ENCODE data around the gene ZDHHC1.

ZDHHC1 gene

DNA sequence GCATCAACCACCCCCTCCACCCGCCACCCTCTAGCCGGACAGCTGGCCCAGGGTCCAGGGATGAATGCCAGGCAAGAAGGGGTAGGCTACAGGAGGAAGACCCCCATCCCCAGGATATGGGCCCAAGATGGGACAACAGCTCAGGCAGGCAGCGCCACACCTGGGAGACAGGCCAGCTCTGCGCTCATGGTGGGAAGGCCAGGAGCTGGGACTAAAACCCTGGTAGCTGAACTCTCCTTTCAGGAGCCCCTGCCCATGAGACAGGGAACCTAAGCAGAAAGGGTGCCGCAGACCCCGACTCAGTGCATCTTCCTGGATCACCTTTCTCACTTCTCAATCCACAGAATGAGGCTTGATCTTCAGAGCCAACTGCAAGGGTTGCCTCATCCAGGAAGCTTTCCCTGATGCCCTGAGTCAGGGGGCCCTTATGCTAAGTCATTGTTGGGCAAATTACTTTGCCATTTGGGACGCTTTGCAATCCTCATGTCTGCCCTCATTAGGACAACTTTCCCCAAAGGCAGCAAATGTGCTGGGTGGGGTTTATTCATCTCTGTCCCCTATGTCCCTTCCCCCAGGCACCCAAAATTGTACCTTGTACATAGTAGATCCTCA, 9.0 kb downstream of the ZDHHC1 start:
- H3K4me3 ChIP-seq (ENCODE audit: low read depth, low read length), result no peak overlapping the region
- no peak overlapping the region for H3K23ac ChIP-seq (ENCODE audit: low read length)
- no peak for DNase-seq
- H2BK5ac ChIP-seq (ENCODE audit: low read depth, low read length, poor library complexity), result no peak overlapping the region
- no peak overlapping the region for H2AFZ ChIP-seq (ENCODE audit: insufficient read depth, low read length, poor library complexity)
- H3K79me1 ChIP-seq (ENCODE audit: low read length), result peaks cover 28% of the 10 kb centered on the region
- H3K9ac ChIP-seq (ENCODE audit: low read length), result no peak overlapping the region
- no CpG with 5 or more reads among the region's 7 CpGs for WGBS (ENCODE audit: extremely low coverage, insufficient coverage, insufficient read length)
- H4K12ac ChIP-seq (ENCODE audit: low read depth, low read length), result no peak overlapping the region
- no peaks in the 10 kb centered on the region for H3K27me3 ChIP-seq (ENCODE audit: insufficient read depth, low read length)
- no peak overlapping the region for H3K18ac ChIP-seq (ENCODE audit: low read length)
- peak overlapping the region; percentile 19 for H4K91ac ChIP-seq (ENCODE audit: low read depth, low read length)
- no peak overlapping the region for H3K4me2 ChIP-seq (ENCODE audit: low read length)
- H2BK12ac ChIP-seq (ENCODE audit: low read length), result peak overlapping the region; percentile 15
- peaks cover 3% of the 10 kb centered on the region for H3K79me2 ChIP-seq (ENCODE audit: control insufficient read depth, insufficient read depth, low read length, poor library complexity)
- no peaks in the 10 kb centered on the region for H3K36me3 ChIP-seq (ENCODE audit: control insufficient read depth in 1 of 2, insufficient read depth in 2 of 2, low read length in 2 of 2)
- H4K8ac ChIP-seq (ENCODE audit: low read depth, low read length), result no peak overlapping the region
- peak overlapping the region; percentile 18 for H2BK120ac ChIP-seq (ENCODE audit: insufficient read depth, low read length, poor library complexity)
- H3K4ac ChIP-seq (ENCODE audit: low read depth, low read length), result no peak overlapping the region
- peak overlapping the region; percentile 83 for H2AK5ac ChIP-seq (ENCODE audit: low read length)
- H3K27ac ChIP-seq (ENCODE audit: low read depth, low read length), result no peak overlapping the region
- no peaks in the 10 kb centered on the region for H3K9me3 ChIP-seq (ENCODE audit: insufficient read depth, low read depth, low read length)
- peaks cover 21 to 23% of the 10 kb centered on the region in 2 experiments for H3K4me1 ChIP-seq (ENCODE audit: control insufficient read depth in 1 of 2, insufficient read depth in 2 of 2, low read length in 2 of 2)
- H3K14ac ChIP-seq (ENCODE audit: low read length), result no peak overlapping the region

DNA sequence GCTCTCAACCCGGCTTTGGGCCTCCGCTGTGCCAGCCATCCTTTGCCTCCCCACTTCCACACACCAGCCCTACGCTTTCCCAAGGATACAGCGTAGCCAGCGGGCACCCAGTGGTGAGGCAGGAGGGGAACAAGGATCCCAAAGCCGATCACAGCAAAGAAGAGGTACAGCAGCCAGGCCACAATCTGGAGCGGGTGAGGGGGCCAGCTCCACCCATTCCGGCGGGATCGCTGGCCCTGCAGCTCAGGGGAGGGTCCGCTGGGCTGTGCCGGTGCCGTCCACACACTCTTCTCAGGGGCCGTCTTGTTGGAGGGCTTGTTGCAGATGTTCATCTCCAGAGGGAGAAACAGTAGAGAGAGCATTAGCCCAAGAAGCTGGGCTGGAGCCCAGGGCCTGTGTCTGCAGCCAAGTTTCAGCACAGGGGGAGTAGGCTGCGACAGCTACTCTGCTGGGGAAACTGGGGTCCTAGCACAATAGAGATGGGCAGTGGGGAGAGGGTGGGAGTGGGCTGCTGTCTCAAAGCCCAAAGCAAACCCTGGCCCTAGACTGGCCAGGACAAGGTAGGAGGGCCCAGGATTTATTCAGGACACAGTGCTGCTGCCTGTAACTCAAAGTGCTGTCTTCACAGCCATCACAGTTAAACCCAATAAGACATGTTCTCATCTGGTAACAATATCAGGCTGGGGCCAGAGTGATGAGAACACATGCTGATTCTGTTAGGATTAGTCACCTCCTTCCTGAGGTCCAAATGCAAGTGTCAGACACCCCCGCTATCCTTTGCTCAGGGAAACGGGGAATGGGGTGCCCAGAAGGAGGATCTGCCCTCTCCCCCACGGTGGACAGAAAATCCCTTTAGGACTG, 9.9 kb downstream of the ZDHHC1 start:
- Histone ChIP-seq H3K4me1 (ENCODE audit: control insufficient read depth in 1 of 2, insufficient read depth in 2 of 2, low read length in 2 of 2) (peaks cover 21 to 23% of the 10 kb centered on the region in 2 experiments), H3K23ac (ENCODE audit: low read length) (no peak overlapping the region), H2AFZ (ENCODE audit: insufficient read depth, low read length, poor library complexity) (no peak overlapping the region), H3K27ac (ENCODE audit: low read depth, low read length) (no peak overlapping the region), H3K27me3 (ENCODE audit: insufficient read depth, low read length) (no peaks in the 10 kb centered on the region), H4K8ac (ENCODE audit: low read depth, low read length) (peak overlapping the region; percentile 61), H2BK120ac (ENCODE audit: insufficient read depth, low read length, poor library complexity) (peak overlapping the region; percentile 33), H3K14ac (ENCODE audit: low read length) (peak overlapping the region; percentile 34), H3K4me2 (ENCODE audit: low read length) (no peak overlapping the region), H3K4me3 (ENCODE audit: low read depth, low read length) (no peak overlapping the region), H3K9me3 (ENCODE audit: insufficient read depth, low read depth, low read length) (no peaks in the 10 kb centered on the region), H3K9ac (ENCODE audit: low read length) (no peak overlapping the region), H2AK5ac (ENCODE audit: low read length) (peak overlapping the region; percentile 55), H3K79me1 (ENCODE audit: low read length) (peaks cover 28% of the 10 kb centered on the region), H2BK12ac (ENCODE audit: low read length) (peak overlapping the region; percentile 85), H3K18ac (ENCODE audit: low read length) (peak overlapping the region; percentile 3), H3K79me2 (ENCODE audit: control insufficient read depth, insufficient read depth, low read length, poor library complexity) (peaks cover 3% of the 10 kb centered on the region), H4K12ac (ENCODE audit: low read depth, low read length) (no peak overlapping the region), H2BK5ac (ENCODE audit: low read depth, low read length, poor library complexity) (peak overlapping the region; percentile 2), H4K91ac (ENCODE audit: low read depth, low read length) (peak overlapping the region; percentile 60), H3K36me3 (ENCODE audit: control insufficient read depth in 1 of 2, insufficient read depth in 2 of 2, low read length in 2 of 2) (no peaks in the 10 kb centered on the region), H3K4ac (ENCODE audit: low read depth, low read length) (peak overlapping the region; percentile 4)
- no peak for DNase-seq
- WGBS (ENCODE audit: extremely low coverage, insufficient coverage, insufficient read length), result no CpG with 5 or more reads among the region's 18 CpGs

DNA sequence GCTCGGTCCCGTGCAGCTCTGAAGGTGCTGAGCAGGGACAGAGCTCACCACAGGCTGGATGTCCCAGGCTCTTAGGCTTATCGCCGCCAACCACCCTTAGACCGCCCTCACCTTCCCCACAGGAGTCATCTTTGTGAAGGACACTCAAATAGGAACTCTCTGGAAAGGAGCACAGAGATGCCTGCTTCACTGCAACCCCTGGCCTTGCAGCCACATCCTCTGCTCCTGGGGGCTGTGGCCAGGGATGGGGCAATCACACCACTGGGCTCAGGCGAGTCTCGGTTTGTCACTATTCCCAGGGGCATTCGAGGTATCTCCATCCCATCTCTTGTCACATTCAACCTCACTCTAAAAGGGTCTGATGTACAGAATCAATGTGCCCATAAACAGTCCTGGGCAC, 10.9 kb downstream of the ZDHHC1 start:
- WGBS (ENCODE audit: extremely low coverage, insufficient coverage, insufficient read length), result no CpG with 5 or more reads among the region's 8 CpGs
- H3K36me3 ChIP-seq (ENCODE audit: control insufficient read depth in 1 of 2, insufficient read depth in 2 of 2, low read length in 2 of 2), result no peaks in the 10 kb centered on the region
- no peak overlapping the region for H4K12ac ChIP-seq (ENCODE audit: low read depth, low read length)
- no peaks in the 10 kb centered on the region for H3K9me3 ChIP-seq (ENCODE audit: insufficient read depth, low read depth, low read length)
- H2BK5ac ChIP-seq (ENCODE audit: low read depth, low read length, poor library complexity), result peak overlapping the region; percentile 44
- peak overlapping the region; percentile 75 for H3K14ac ChIP-seq (ENCODE audit: low read length)
- no peak overlapping the region for H2AK5ac ChIP-seq (ENCODE audit: low read length)
- H3K27me3 ChIP-seq (ENCODE audit: insufficient read depth, low read length), result no peaks in the 10 kb centered on the region
- peaks cover 21 to 23% of the 10 kb centered on the region in 2 experiments for H3K4me1 ChIP-seq (ENCODE audit: control insufficient read depth in 1 of 2, insufficient read depth in 2 of 2, low read length in 2 of 2)
- peak overlapping the region; percentile 61 for H2BK12ac ChIP-seq (ENCODE audit: low read length)
- H3K4me3 ChIP-seq (ENCODE audit: low read depth, low read length), result no peak overlapping the region
- no peak overlapping the region for H2AFZ ChIP-seq (ENCODE audit: insufficient read depth, low read length, poor library complexity)
- H4K91ac ChIP-seq (ENCODE audit: low read depth, low read length), result peak overlapping the region; percentile 86
- peak overlapping the region; percentile 37 for H3K4ac ChIP-seq (ENCODE audit: low read depth, low read length)
- peaks cover 28% of the 10 kb centered on the region for H3K79me1 ChIP-seq (ENCODE audit: low read length)
- DNase-seq, result no peak
- H3K18ac ChIP-seq (ENCODE audit: low read length), result no peak overlapping the region
- H3K27ac ChIP-seq (ENCODE audit: low read depth, low read length), result peak overlapping the region; percentile 70
- H3K4me2 ChIP-seq (ENCODE audit: low read length), result peak overlapping the region; percentile 17
- peak overlapping the region; percentile 59 for H4K8ac ChIP-seq (ENCODE audit: low read depth, low read length)
- peaks cover 3% of the 10 kb centered on the region for H3K79me2 ChIP-seq (ENCODE audit: control insufficient read depth, insufficient read depth, low read length, poor library complexity)
- H3K9ac ChIP-seq (ENCODE audit: low read length), result no peak overlapping the region
- H2BK120ac ChIP-seq (ENCODE audit: insufficient read depth, low read length, poor library complexity), result peak overlapping the region; percentile 65
- no peak overlapping the region for H3K23ac ChIP-seq (ENCODE audit: low read length)

DNA sequence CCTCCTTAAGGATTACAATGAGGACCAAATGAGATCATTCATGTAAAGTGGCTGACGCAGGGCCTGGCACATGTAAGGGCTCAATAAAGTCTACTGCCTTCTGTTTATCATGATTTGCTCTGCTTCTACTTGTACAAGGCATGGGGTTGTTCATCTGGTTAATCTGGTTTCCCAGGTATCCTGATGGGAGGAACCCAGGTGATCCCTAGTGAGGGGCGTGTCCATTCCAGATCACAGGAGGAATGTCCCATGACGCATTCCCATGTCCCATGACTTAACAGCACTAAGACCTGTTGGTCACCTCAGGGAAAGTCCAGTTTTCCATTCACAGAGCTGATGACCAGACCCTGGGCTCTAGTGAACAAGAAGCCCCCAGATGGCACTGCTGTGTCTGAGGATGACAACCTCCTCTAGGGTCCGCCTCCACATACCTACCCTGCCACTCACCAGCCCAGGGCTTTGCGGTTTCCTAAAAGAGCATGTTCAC, 11.5 kb downstream of the ZDHHC1 start:
- Histone ChIP-seq H3K36me3 (ENCODE audit: control insufficient read depth in 1 of 2, insufficient read depth in 2 of 2, low read length in 2 of 2) (no peaks in the 10 kb centered on the region), H3K4ac (ENCODE audit: low read depth, low read length) (no peak overlapping the region), H4K91ac (ENCODE audit: low read depth, low read length) (peak overlapping the region; percentile 86), H3K79me1 (ENCODE audit: low read length) (peaks cover 26% of the 10 kb centered on the region), H3K79me2 (ENCODE audit: control insufficient read depth, insufficient read depth, low read length, poor library complexity) (peaks cover 3% of the 10 kb centered on the region), H3K27ac (ENCODE audit: low read depth, low read length) (peak overlapping the region; percentile 72), H2BK120ac (ENCODE audit: insufficient read depth, low read length, poor library complexity) (peak overlapping the region; percentile 69), H3K9ac (ENCODE audit: low read length) (no peak overlapping the region), H3K14ac (ENCODE audit: low read length) (peak overlapping the region; percentile 58), H2AK5ac (ENCODE audit: low read length) (no peak overlapping the region), H3K4me2 (ENCODE audit: low read length) (peak overlapping the region; percentile 17), H2BK12ac (ENCODE audit: low read length) (no peak overlapping the region), H3K27me3 (ENCODE audit: insufficient read depth, low read length) (no peaks in the 10 kb centered on the region), H3K9me3 (ENCODE audit: insufficient read depth, low read depth, low read length) (peaks cover under 1% of the 10 kb centered on the region), H3K4me1 (ENCODE audit: control insufficient read depth in 1 of 2, insufficient read depth in 2 of 2, low read length in 2 of 2) (peaks cover 21 to 23% of the 10 kb centered on the region in 2 experiments), H4K8ac (ENCODE audit: low read depth, low read length) (no peak overlapping the region), H3K4me3 (ENCODE audit: low read depth, low read length) (no peak overlapping the region), H2BK5ac (ENCODE audit: low read depth, low read length, poor library complexity) (peak overlapping the region; percentile 71), H2AFZ (ENCODE audit: insufficient read depth, low read length, poor library complexity) (no peak overlapping the region), H3K23ac (ENCODE audit: low read length) (no peak overlapping the region), H3K18ac (ENCODE audit: low read length) (peak overlapping the region; percentile 55), H4K12ac (ENCODE audit: low read depth, low read length) (no peak overlapping the region)
- no CpG with 5 or more reads among the region's 5 CpGs for WGBS (ENCODE audit: extremely low coverage, insufficient coverage, insufficient read length)
- DNase-seq, result peak; percentile 98 to 99
